Keratinocyte (primary cell): Measurements from ENCODE around the gene GINS1.

ENCODE experiments used
- CTCF ChIP-seq, 3 experiments: IDR thresholded peaks in 1 of 3; conservative IDR thresholded peaks in 1 of 3; optimal IDR thresholded peaks in 1 of 3; 2 replicates in 2 of 3; 3 replicates in 1 of 3; pipeline versions ENCODE3 to v1.5.1; 2011; ENCODE audit warnings: low read length in 3 of 3, mild to moderate bottlenecking in 3 of 3, moderate library complexity in 2 of 3, control low read depth in 1 of 3, inconsistent platforms in 1 of 3; ENCODE audit not compliant: insufficient read depth in 2 of 3; ENCODE audit errors: extremely low read depth in 1 of 3
- EZH2 ChIP-seq: IDR thresholded peaks from one replicate; pipeline ENCODE4 v1.6.1; 2012; ENCODE audit warnings: inconsistent platforms, mild to moderate bottlenecking, low read length, moderate library complexity

GRCh38 chr20:25459916-25460535 is 52.6 kb downstream of the GINS1 start:
- TF ChIP-seq CTCF (optimal IDR thresholded peaks at IDR 0.05 in 1 of 3, IDR thresholded peaks at IDR 0.05 in 1 of 3, conservative IDR thresholded peaks at IDR 0.05 in 1 of 3; ENCODE audit: extremely low read depth in 1 of 3, insufficient read depth in 2 of 3, low read length in 3 of 3) (no peak), EZH2 (no peak)
